ENCODE results near the gene KCNMA1.

GRCh38 chr10:77405771-77406241 is 231.8 kb downstream of the KCNMA1 start:
- no peak for TF ChIP-seq POLR2A (IDR thresholded peaks at IDR 0.05)
- no peak for TF ChIP-seq CTCF (IDR thresholded peaks at IDR 0.05 in 8 of 11, conservative IDR thresholded peaks at IDR 0.05 in 3 of 11)
- TF ChIP-seq POLR2AphosphoS5 (IDR thresholded peaks at IDR 0.05) = no peak
